Measurements from ENCODE around the gene MTRF1L.
"Not testable (repeated sequence)": the region's sequence is repeated elsewhere in the genome, so short reads cannot be mapped to it uniquely, and the experiment has no call there.

The MTRF1L gene

DNA sequence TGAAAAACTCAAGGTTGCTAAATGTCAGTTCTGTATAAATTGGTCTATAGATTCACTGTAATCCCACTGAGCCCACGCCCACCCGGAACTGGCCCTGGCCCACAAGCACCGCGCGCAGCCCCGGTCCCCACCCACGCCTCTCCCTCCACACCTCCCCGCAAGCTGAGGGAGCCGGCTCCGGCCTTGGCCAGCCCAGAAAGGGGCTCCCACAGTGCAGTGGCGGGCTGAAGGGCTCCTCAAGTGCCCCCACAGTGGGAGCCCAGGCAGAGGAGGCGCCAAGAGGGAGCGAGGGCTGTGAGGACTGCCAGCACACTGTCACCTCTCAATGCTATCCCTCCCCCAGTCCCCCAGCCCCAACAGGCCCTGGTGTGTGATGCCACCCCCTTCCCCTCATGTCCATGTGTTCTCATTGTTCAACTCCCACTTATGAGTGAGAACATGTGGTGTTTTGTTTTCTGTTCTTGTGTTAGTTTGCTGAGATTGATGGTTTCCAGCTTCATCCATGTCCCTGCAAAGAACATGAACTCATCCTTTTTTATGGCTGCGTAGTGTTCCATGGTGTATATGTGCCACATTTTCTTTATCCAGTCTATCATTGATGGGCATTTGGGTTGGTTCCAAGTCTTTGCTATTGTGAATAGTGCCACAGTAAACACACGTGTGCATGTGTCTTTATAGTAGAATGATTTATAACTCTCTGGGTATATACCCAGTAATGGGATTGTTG is 36.2 kb downstream of the MTRF1L start:
- H3K9me3 ChIP-seq (ENCODE audit: control insufficient read depth in 1 of 2, low read length in 2 of 2); H3K4me3 ChIP-seq (ENCODE audit: low read depth in 1 of 2, low read length in 2 of 2); H3K27me3 ChIP-seq (ENCODE audit: low read depth, low read length); H3K27ac ChIP-seq (ENCODE audit: low read length); H3K4me1 ChIP-seq (ENCODE audit: control insufficient read depth in 1 of 2, insufficient read depth in 2 of 2, low read length in 2 of 2): not testable (repeated sequence)
- peaks cover 18 to 19% of the 10 kb centered on the region in 2 donors for H3K36me3 ChIP-seq (ENCODE audit: control insufficient read depth in 1 of 2, insufficient read depth in 2 of 2, low read length in 2 of 2)

DNA sequence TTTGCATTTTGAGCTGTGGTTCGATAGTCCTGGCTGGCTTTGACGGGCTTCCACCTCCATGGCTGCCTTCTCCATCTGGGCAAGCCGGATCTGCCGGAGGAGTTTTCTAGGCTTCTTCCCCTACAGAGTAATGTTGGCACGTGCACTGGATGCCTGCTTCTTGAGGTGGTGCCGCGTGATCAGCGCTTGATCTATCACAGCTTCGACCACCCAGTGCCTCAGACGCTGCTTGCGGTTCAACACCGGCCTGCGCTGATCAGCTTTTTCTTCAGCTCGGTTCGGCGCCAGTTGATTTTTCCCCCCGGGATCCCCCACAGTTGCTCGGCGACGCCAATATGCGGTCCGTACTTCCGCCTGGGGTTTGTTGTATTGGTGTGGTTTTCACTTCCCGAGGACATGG is 43.2 kb downstream of the MTRF1L start:
- H3K36me3 ChIP-seq (ENCODE audit: control insufficient read depth in 1 of 2, insufficient read depth in 2 of 2, low read length in 2 of 2), result no peaks in the 10 kb centered on the region
- no peak overlapping the region for H3K27ac ChIP-seq (ENCODE audit: low read length)
- no peak overlapping the region for H3K4me3 ChIP-seq (ENCODE audit: low read depth in 1 of 2, low read length in 2 of 2)
- no peaks in the 10 kb centered on the region for H3K9me3 ChIP-seq (ENCODE audit: control insufficient read depth in 1 of 2, low read length in 2 of 2)
- no peaks in the 10 kb centered on the region for H3K4me1 ChIP-seq (ENCODE audit: control insufficient read depth in 1 of 2, insufficient read depth in 2 of 2, low read length in 2 of 2)
- no peaks in the 10 kb centered on the region for H3K27me3 ChIP-seq (ENCODE audit: low read depth, low read length)

DNA sequence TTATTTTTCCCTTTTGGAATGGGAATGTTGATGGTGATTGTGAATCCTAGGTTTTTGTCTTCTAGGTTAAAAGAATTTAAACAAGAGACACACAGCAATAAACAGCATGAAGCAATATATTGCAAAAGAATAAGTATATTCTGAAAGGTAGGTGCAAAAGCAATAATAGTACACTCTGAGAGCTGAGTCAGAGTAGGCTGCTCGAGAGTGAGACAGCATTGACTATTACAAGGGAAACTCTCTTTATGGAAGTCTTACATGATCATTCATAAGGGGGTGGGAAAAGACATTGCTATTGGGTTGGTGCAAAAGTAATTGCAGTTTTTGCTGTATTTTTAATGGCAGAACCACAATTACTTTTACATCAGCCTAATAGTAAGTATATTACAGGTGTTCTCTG is 44.7 kb downstream of the MTRF1L start:
- H3K9me3 ChIP-seq (ENCODE audit: control insufficient read depth in 1 of 2, low read length in 2 of 2), result no peaks in the 10 kb centered on the region
- H3K4me1 ChIP-seq (ENCODE audit: control insufficient read depth in 1 of 2, insufficient read depth in 2 of 2, low read length in 2 of 2), result no peaks in the 10 kb centered on the region
- H3K4me3 ChIP-seq (ENCODE audit: low read depth in 1 of 2, low read length in 2 of 2), result no peak overlapping the region
- H3K36me3 ChIP-seq (ENCODE audit: control insufficient read depth in 1 of 2, insufficient read depth in 2 of 2, low read length in 2 of 2), result no peaks in the 10 kb centered on the region
- no peaks in the 10 kb centered on the region for H3K27me3 ChIP-seq (ENCODE audit: low read depth, low read length)
- no peak overlapping the region for H3K27ac ChIP-seq (ENCODE audit: low read length)

GRCh38 chr6:152954443-152954842 is 48.1 kb downstream of the MTRF1L start:
- Histone ChIP-seq H3K4me1 (ENCODE audit: control insufficient read depth in 1 of 2, insufficient read depth in 2 of 2, low read length in 2 of 2) (no peaks in the 10 kb centered on the region), H3K27ac (ENCODE audit: low read length) (no peak overlapping the region), H3K9me3 (ENCODE audit: control insufficient read depth in 1 of 2, low read length in 2 of 2) (no peaks in the 10 kb centered on the region), H3K4me3 (ENCODE audit: low read depth in 1 of 2, low read length in 2 of 2) (no peak overlapping the region), H3K27me3 (ENCODE audit: low read depth, low read length) (no peaks in the 10 kb centered on the region), H3K36me3 (ENCODE audit: control insufficient read depth in 1 of 2, insufficient read depth in 2 of 2, low read length in 2 of 2) (no peaks in the 10 kb centered on the region)

DNA sequence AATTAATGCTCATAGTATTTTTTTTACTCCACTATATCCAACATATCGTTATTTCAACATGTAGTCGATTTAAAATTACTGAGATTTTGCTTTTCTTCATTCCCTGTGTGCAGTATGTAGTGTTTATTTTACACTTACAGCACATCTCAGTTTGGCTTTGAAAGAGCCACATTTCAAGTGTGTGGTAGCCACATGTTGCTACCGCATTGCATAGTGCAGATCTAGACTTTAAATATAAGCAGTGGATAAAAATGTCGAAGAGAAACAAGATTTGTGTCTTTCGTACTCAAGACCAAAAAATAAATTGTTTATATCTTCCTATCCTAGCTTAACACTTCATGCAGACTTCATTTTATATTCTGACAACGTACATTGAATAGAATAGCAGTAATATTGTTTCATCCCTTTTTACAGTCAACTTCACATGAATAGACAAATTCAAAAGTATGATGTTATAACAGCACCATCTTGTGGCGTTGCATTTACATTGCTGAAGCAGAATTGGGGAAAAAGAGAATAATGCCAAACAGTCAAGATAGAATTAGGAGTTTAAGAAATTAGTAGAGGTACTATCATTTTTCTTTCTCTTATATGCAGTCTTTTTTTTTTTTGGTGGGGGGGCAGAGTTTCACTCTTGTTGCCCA is 49.5 kb downstream of the MTRF1L start:
- H3K27ac ChIP-seq (ENCODE audit: low read length), result no peak overlapping the region

GRCh38 chr6:152952045-152952444 is 50.5 kb downstream of the MTRF1L start:
- Histone ChIP-seq H3K27me3 (ENCODE audit: low read depth, low read length) (no peaks in the 10 kb centered on the region), H3K4me1 (ENCODE audit: control insufficient read depth in 1 of 2, insufficient read depth in 2 of 2, low read length in 2 of 2) (no peaks in the 10 kb centered on the region), H3K4me3 (ENCODE audit: low read depth in 1 of 2, low read length in 2 of 2) (no peak overlapping the region), H3K27ac (ENCODE audit: low read length) (no peak overlapping the region), H3K9me3 (ENCODE audit: control insufficient read depth in 1 of 2, low read length in 2 of 2) (no peaks in the 10 kb centered on the region), H3K36me3 (ENCODE audit: control insufficient read depth in 1 of 2, insufficient read depth in 2 of 2, low read length in 2 of 2) (no peaks in the 10 kb centered on the region)

More for the DNA sequence above, 49.5 kb downstream of the MTRF1L start:
- H3K4me3 ChIP-seq (ENCODE audit: low read depth in 1 of 2, low read length in 2 of 2), result no peak overlapping the region
- no peaks in the 10 kb centered on the region for H3K27me3 ChIP-seq (ENCODE audit: low read depth, low read length)
- H3K9me3 ChIP-seq (ENCODE audit: control insufficient read depth in 1 of 2, low read length in 2 of 2), result no peaks in the 10 kb centered on the region
- no peaks in the 10 kb centered on the region for H3K36me3 ChIP-seq (ENCODE audit: control insufficient read depth in 1 of 2, insufficient read depth in 2 of 2, low read length in 2 of 2)
- H3K4me1 ChIP-seq (ENCODE audit: control insufficient read depth in 1 of 2, insufficient read depth in 2 of 2, low read length in 2 of 2), result no peaks in the 10 kb centered on the region

DNA sequence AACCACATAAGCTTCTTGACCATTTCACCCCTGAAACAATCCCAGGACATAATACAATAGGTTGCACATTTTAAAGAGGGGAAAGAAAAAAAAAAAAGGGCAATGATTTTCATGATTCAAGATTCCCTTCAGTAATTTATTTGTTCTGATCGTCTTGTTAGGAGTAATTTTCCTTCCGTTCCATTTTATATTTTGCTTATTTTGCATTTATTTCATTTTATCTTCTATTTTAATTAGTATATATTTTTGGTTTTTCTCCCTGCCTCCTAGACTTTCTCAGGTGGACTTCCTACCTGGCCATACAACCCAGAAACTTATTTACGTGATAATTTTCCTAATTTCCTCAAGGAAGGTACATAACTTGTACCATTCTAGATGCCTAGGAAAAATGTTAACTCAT is 52.3 kb downstream of the MTRF1L start:
- no peak overlapping the region for H3K4me3 ChIP-seq (ENCODE audit: low read depth in 1 of 2, low read length in 2 of 2)
- H3K9me3 ChIP-seq (ENCODE audit: control insufficient read depth in 1 of 2, low read length in 2 of 2), result no peaks in the 10 kb centered on the region
- H3K36me3 ChIP-seq (ENCODE audit: control insufficient read depth in 1 of 2, insufficient read depth in 2 of 2, low read length in 2 of 2), result no peaks in the 10 kb centered on the region
- H3K27ac ChIP-seq (ENCODE audit: low read length), result no peak overlapping the region
- no peaks in the 10 kb centered on the region for H3K27me3 ChIP-seq (ENCODE audit: low read depth, low read length)
- no peaks in the 10 kb centered on the region for H3K4me1 ChIP-seq (ENCODE audit: control insufficient read depth in 1 of 2, insufficient read depth in 2 of 2, low read length in 2 of 2)

DNA sequence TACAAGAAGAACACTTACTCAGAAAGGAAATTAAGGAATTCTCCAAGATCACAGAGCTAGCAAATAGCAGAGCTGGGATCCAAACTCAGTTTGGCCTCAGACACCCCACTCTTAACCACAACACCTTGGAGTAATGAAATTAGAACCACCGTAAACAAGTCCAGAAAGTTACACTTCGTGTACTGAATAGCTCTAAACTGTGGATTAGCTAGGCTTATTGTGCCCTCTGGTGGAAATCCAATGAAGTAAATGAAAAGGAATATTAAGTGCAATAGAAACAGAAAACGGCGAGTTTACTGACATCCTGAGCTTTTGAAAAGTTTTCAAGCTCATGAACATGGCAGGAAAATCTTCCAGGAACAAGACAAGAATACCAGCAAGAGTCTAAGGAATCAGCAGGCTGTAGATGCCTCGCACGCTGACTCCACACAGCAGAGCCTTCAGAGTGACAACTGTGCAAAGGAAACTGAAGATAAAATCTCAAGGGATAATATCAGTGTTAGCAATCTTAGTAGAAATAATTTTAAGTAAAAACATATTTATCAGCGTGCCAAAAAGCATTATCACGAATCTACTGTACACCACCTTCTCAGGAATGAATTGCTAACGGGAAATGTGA is 54.2 kb downstream of the MTRF1L start:
- H3K9me3 ChIP-seq (ENCODE audit: control insufficient read depth in 1 of 2, low read length in 2 of 2), result no peaks in the 10 kb centered on the region
- no peaks in the 10 kb centered on the region for H3K36me3 ChIP-seq (ENCODE audit: control insufficient read depth in 1 of 2, insufficient read depth in 2 of 2, low read length in 2 of 2)
- H3K27me3 ChIP-seq (ENCODE audit: low read depth, low read length), result no peaks in the 10 kb centered on the region
- H3K4me1 ChIP-seq (ENCODE audit: control insufficient read depth in 1 of 2, insufficient read depth in 2 of 2, low read length in 2 of 2), result no peaks in the 10 kb centered on the region
- H3K27ac ChIP-seq (ENCODE audit: low read length), result no peak overlapping the region
- no peak overlapping the region for H3K4me3 ChIP-seq (ENCODE audit: low read depth in 1 of 2, low read length in 2 of 2)

- Histone ChIP-seq H3K4me3 (ENCODE audit: low read depth in 1 of 2, low read length in 2 of 2) (no peak overlapping the region), H3K9me3 (ENCODE audit: control insufficient read depth in 1 of 2, low read length in 2 of 2) (no peaks in the 10 kb centered on the region), H3K4me1 (ENCODE audit: control insufficient read depth in 1 of 2, insufficient read depth in 2 of 2, low read length in 2 of 2) (no peaks in the 10 kb centered on the region), H3K36me3 (ENCODE audit: control insufficient read depth in 1 of 2, insufficient read depth in 2 of 2, low read length in 2 of 2) (no peaks in the 10 kb centered on the region), H3K27ac (ENCODE audit: low read length) (no peak overlapping the region), H3K27me3 (ENCODE audit: low read depth, low read length) (no peaks in the 10 kb centered on the region)
Measured at GRCh38 chr6:152946995-152947394, 55.5 kb downstream of the MTRF1L start.

- H3K36me3 ChIP-seq (ENCODE audit: control insufficient read depth in 1 of 2, insufficient read depth in 2 of 2, low read length in 2 of 2), result no peaks in the 10 kb centered on the region
- no peaks in the 10 kb centered on the region for H3K4me1 ChIP-seq (ENCODE audit: control insufficient read depth in 1 of 2, insufficient read depth in 2 of 2, low read length in 2 of 2)
- no peak overlapping the region for H3K27ac ChIP-seq (ENCODE audit: low read length)
- no peaks in the 10 kb centered on the region for H3K27me3 ChIP-seq (ENCODE audit: low read depth, low read length)
- H3K4me3 ChIP-seq (ENCODE audit: low read depth in 1 of 2, low read length in 2 of 2), result no peak overlapping the region
- no peaks in the 10 kb centered on the region for H3K9me3 ChIP-seq (ENCODE audit: control insufficient read depth in 1 of 2, low read length in 2 of 2)
Measured at GRCh38 chr6:152946484-152946883, 56.0 kb downstream of the MTRF1L start.

GRCh38 chr6:152943260-152943897 is 59.1 kb downstream of the MTRF1L start:
- Histone ChIP-seq H3K27ac (ENCODE audit: low read length) (no peak overlapping the region), H3K9me3 (ENCODE audit: control insufficient read depth in 1 of 2, low read length in 2 of 2) (no peaks in the 10 kb centered on the region), H3K4me1 (ENCODE audit: control insufficient read depth in 1 of 2, insufficient read depth in 2 of 2, low read length in 2 of 2) (no peaks in the 10 kb centered on the region), H3K36me3 (ENCODE audit: control insufficient read depth in 1 of 2, insufficient read depth in 2 of 2, low read length in 2 of 2) (no peaks in the 10 kb centered on the region), H3K27me3 (ENCODE audit: low read depth, low read length) (no peaks in the 10 kb centered on the region), H3K4me3 (ENCODE audit: low read depth in 1 of 2, low read length in 2 of 2) (no peak overlapping the region)
